Testis (tissue), 3 donors: Measurements from ENCODE around the gene LPIN1. TPM values are rescaled to one million over a fixed set of nuclear protein-coding genes. Genes with fewer than 3 reads are reported as not detected.

Experiments used
- DNase-seq: peaks from one replicate; pipeline ENCODE4 v3.0.0-alpha.2; 2019
- H3K27ac ChIP-seq, 2 donors: fragments of 200-600 bp; sonication (generic); one replicate each; pipeline ENCODE4 v1.5.1; 2019
- H3K27me3 ChIP-seq: fragments of 200-600 bp; sonication (generic); one replicate; pipeline ENCODE4 v1.5.1; 2019
- H3K36me3 ChIP-seq: fragments of 200-600 bp; sonication (generic); one replicate; pipeline ENCODE4 v1.5.1; 2017; ENCODE audit warnings: low read depth; ENCODE audit errors: missing control alignments
- H3K4me1 ChIP-seq: fragments of 200-600 bp; sonication (generic); one replicate; pipeline ENCODE4 v1.5.1; 2019
- H3K4me3 ChIP-seq, 2 donors: fragments of 200-600 bp; sonication (generic); one replicate each; pipeline ENCODE4 v1.5.1; 2017 to 2019
- H3K9me3 ChIP-seq: fragments of 200-600 bp; sonication (generic); one replicate; pipeline ENCODE4 v1.5.1; 2017
- CTCF ChIP-seq, 3 experiments: fragments of 450-650 bp in 2 of 3; fragments of 200-600 bp in 1 of 3; sonication (generic) in 1 of 3; IDR thresholded peaks; one replicate each; pipeline ENCODE4 v1.5.1; 2016 to 2019; ENCODE audit warnings: antibody characterized with exemption in 3 of 3, mild to moderate bottlenecking in 2 of 3, moderate library complexity in 1 of 3
- POLR2A ChIP-seq: fragments of 450-650 bp; IDR thresholded peaks from one replicate; pipeline ENCODE4 v1.6.1; 2017; ENCODE audit warnings: antibody characterized with exemption, mild to moderate bottlenecking, moderate library complexity
- WGBS, 2 donors: methylation state at CpG; one replicate each; pipeline ENCODE4 v1.1.5; 2018; 5-methylcytosine and 5-hydroxymethylcytosine counted together
- intact Hi-C: fragments of 100-400 bp; cut with DNase I; formaldehyde crosslinking; loops from one replicate; pipeline ENCODE4 v1.15.1; 2023; ENCODE audit warnings: low total_unique reads
- polyA plus RNA-seq: library from polyadenylated mRNA; stranded (reverse); fragments of 350-450 nt; fragmentation: Illumina TruSeq; extraction: RNeasy Lipid Tissue Mini Kit (QIAGEN cat#74804); gene quantifications from one replicate; pipeline ENCODE4 v1.2.3, GENCODE V29; 2014; ENCODE audit warnings: low read depth, low replicate concordance; ENCODE audit not compliant: insufficient read depth
- total RNA-seq, 2 donors: library from RNA; depleted of rRNA; stranded (reverse); fragments of >200 nt; gene quantifications; one replicate each; pipeline ENCODE4 v1.2.3, GENCODE V29; 2016

The LPIN1 gene
- total and polyA plus RNA-seq, 3 donors from 2014 or later: 90.0 to 198 (median 169) TPM

GRCh38 chr2:11778416-11778815 lies 32.0 kb downstream of the LPIN1 start:
- DNase-seq: no peak
- Histone ChIP-seq H3K4me1 (peaks cover 7% of the 10 kb centered on the region), H3K27me3 (no peaks in the 10 kb centered on the region), H3K36me3 (no peaks in the 10 kb centered on the region), H3K9me3 (no peaks in the 10 kb centered on the region), H3K4me3 (peak overlapping the region in 1 of 2 donors; percentile 16), H3K27ac (peak overlapping the region in 1 of 2 donors; percentile 46)
- WGBS, 2 donors: 64 to 67% methylated on average over 4 of the region's 4 CpGs
- intact Hi-C loops: loop anchor here (5.0 kb wide), 1 partner anchor 86 kb away; no protein-coding TSS in a partner anchor
- TF ChIP-seq CTCF (IDR thresholded peaks at IDR 0.05) (no peak), POLR2A (no peak)

GRCh38 chr2:11778923-11779757 lies 32.7 kb downstream of the LPIN1 start:
- DNase-seq: peak; percentile 90
- Histone ChIP-seq H3K27ac (peak overlapping the region in 1 of 2 donors; percentile 46), H3K9me3 (no peaks in the 10 kb centered on the region), H3K4me3 (peak overlapping the region in 1 of 2 donors; percentile 16), H3K4me1 (peaks cover 7% of the 10 kb centered on the region), H3K36me3 (no peaks in the 10 kb centered on the region), H3K27me3 (no peaks in the 10 kb centered on the region)
- WGBS, 2 donors: 16 to 17% methylated on average over 23 of the region's 23 CpGs
- intact Hi-C loops: loop anchor here (5.0 kb wide), 1 partner anchor 87 kb away; no protein-coding TSS in a partner anchor
- TF ChIP-seq CTCF (IDR thresholded peaks at IDR 0.05): peak; percentile 98
- TF ChIP-seq POLR2A: peak; percentile 8

GRCh38 chr2:11781602-11782001 lies 35.2 kb downstream of the LPIN1 start:
- H3K27me3 ChIP-seq: no peaks in the 10 kb centered on the region
- H3K4me3 ChIP-seq: no peak overlapping the region
- H3K36me3 ChIP-seq: no peaks in the 10 kb centered on the region
- peaks cover 14% of the 10 kb centered on the region for H3K4me1 ChIP-seq
- H3K27ac ChIP-seq: no peak overlapping the region
- no peaks in the 10 kb centered on the region for H3K9me3 ChIP-seq
- TF ChIP-seq CTCF (IDR thresholded peaks at IDR 0.05): no peak
- no peak for TF ChIP-seq POLR2A
- intact Hi-C loops: no loop called here
- no peak for DNase-seq
- WGBS, 2 donors: 94 to 97% methylated on average over 3 of the region's 3 CpGs

- 60% methylated on average over 2 to 10 of the region's 10 CpGs for WGBS, 2 donors
- Histone ChIP-seq H3K27ac (no peak overlapping the region), H3K27me3 (no peaks in the 10 kb centered on the region), H3K9me3 (no peaks in the 10 kb centered on the region), H3K36me3 (no peaks in the 10 kb centered on the region), H3K4me1 (peaks cover 7% of the 10 kb centered on the region), H3K4me3 (peak overlapping the region in 1 of 2 donors; percentile 31)
- TF ChIP-seq CTCF (IDR thresholded peaks at IDR 0.05): no peak
- TF ChIP-seq POLR2A: no peak
- intact Hi-C loops: no loop called here
- DNase-seq: no peak
These were observed 37.8 kb downstream of the LPIN1 start for GRCh38 chr2:11784280-11784679.
